LNCAP (cell line): Measurements from ENCODE around the gene MRTFA.

ENCODE experiments used
- CTCF ChIP-seq: fragments of 450-650 bp; IDR thresholded peaks from 2 replicates; pipeline ENCODE4 v1.5.1; 2017; ENCODE audit warnings: mild to moderate bottlenecking

The MRTFA gene

GRCh38 chr22:40410272-40410671, 226.2 kb downstream of the MRTFA start:
- no peak for TF ChIP-seq CTCF

GRCh38 chr22:40409613-40410113, 226.9 kb downstream of the MRTFA start:
- no peak for TF ChIP-seq CTCF

GRCh38 chr22:40408718-40409612, 227.6 kb downstream of the MRTFA start:
- TF ChIP-seq CTCF, result no peak

- TF ChIP-seq CTCF, result no peak
These were observed 228.4 kb downstream of the MRTFA start for GRCh38 chr22:40407831-40408717.

- no peak for TF ChIP-seq CTCF
These were observed 229.3 kb downstream of the MRTFA start for GRCh38 chr22:40407021-40407761.

- no peak for TF ChIP-seq CTCF
These were observed 230.2 kb downstream of the MRTFA start for GRCh38 chr22:40406063-40406890.
